H1 (cell line): ENCODE results near the gene SPINT2. TPM values are rescaled to one million over a fixed set of nuclear protein-coding genes. Genes with fewer than 3 reads are reported as not detected.

Source experiments
- BRCA1 ChIP-seq: IDR thresholded peaks from 2 replicates; pipeline ENCODE4 v1.6.1; 2012; ENCODE audit warnings: low read depth, low read length, improper control_type of control experiment
- CHD1 ChIP-seq: IDR thresholded peaks from 2 replicates; pipeline ENCODE4 v1.6.1; 2012; ENCODE audit warnings: low read depth, low read length, improper control_type of control experiment
- NRF1 ChIP-seq: IDR thresholded peaks from 2 replicates; pipeline ENCODE4 v1.6.1; 2011; ENCODE audit warnings: mild to moderate bottlenecking, low read depth, low read length, improper control_type of control experiment
- POLR2A ChIP-seq, 2 experiments: IDR thresholded peaks; 1 replicate in 1 of 2; 2 replicates in 1 of 2; pipeline ENCODE4 v1.6.1; 2011; ENCODE audit warnings: low read depth in 2 of 2, low read length in 2 of 2, mild to moderate bottlenecking in 2 of 2; ENCODE audit errors: control extremely low read depth in 1 of 2
- RNF2 ChIP-seq: fragments of 200-900, 300-1000 bp; sonication (generic); IDR thresholded peaks from 2 replicates; pipeline ENCODE4 v1.7.1; 2016; ENCODE audit warnings: borderline replicate concordance, low read depth, mild to moderate bottlenecking, antibody characterized with exemption, low read length; ENCODE audit not compliant: poor library complexity, severe bottlenecking; ENCODE audit errors: missing control alignments
- SIN3A ChIP-seq, 2 experiments: IDR thresholded peaks in 1 of 2; conservative IDR thresholded peaks in 1 of 2; 2 replicates each; pipeline ENCODE4 v1.6.1; 2011 to 2012; ENCODE audit warnings: low read length in 2 of 2, improper control_type of control experiment in 1 of 2, low read depth in 1 of 2, mild to moderate bottlenecking in 1 of 2
- SRF ChIP-seq: IDR thresholded peaks from 2 replicates; pipeline ENCODE4 v1.6.1; 2011; ENCODE audit warnings: mild to moderate bottlenecking, low read depth, low read length, moderate library complexity
- TAF7 ChIP-seq: optimal IDR thresholded peaks from 2 replicates; pipeline ENCODE3; 2011; ENCODE audit warnings: low read depth, mild to moderate bottlenecking, inconsistent platforms, low read length, moderate library complexity, borderline replicate concordance
- YY1 ChIP-seq: IDR thresholded peaks from 2 replicates; pipeline ENCODE4 v1.6.1; 2011; ENCODE audit warnings: low read depth, mild to moderate bottlenecking, low read length
- polyA plus RNA-seq, 7 experiments: library from polyadenylated mRNA; depleted of rRNA in 3 of 7; stranded (reverse) in 5 of 7; unstranded in 2 of 7; fragments of >200 nt in 5 of 7; fragments of 200-250 nt in 2 of 7; gene quantifications; 1 replicate in 5 of 7; 2 replicates in 1 of 7; 4 replicates in 1 of 7; pipeline versions ENCODE4 v1.2.1 to v1.2.3, GENCODE V29; 2011 to 2013; ENCODE audit warnings: missing spikeins in 2 of 7, mixed read lengths in 2 of 7
- total RNA-seq: library from RNA; stranded (reverse); fragmentation: NEBNext Ultra II Directional; extraction: Animal tissue kit (Norgen Biotek cat#: 25700); gene quantifications from 2 replicates; pipeline ENCODE4 v1.2.1, GENCODE V29; 2021
- TF ChIP-seq, protein P1 (sequence below): IDR thresholded peaks from 2 replicates; pipeline ENCODE4 v1.6.1; 2011; ENCODE audit warnings: low read depth, mild to moderate bottlenecking, low read length; ENCODE audit not compliant: insufficient read depth
- TF ChIP-seq, protein P2 (sequence below): IDR thresholded peaks from 2 replicates; pipeline ENCODE4 v1.6.1; 2012; ENCODE audit warnings: inconsistent platforms

SPINT2 gene
- total and polyA plus RNA-seq, 2 of the 8 experiments (the other 6 are each of a cell fraction or from before 2014, with no cell fraction given): 294 to 296 TPM

DNA sequence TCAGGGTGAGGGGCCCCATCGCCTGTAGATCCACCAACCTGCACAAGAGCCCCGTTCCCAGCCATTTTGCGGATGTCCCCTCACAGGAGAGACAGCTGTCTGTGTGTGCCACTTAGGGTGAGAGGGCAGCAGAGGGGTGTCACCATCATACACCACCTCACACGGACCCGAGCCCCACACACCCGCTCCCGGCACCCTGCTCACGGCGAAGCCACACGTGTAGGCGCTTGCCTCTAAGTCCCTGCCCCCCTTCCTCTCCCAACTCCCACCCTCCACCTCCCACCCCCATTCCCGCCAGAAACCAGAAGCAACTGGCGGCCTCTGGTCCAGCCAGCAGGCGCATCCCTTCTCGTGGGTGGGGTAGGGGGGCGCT is 36.4 kb upstream of the SPINT2 start (continued):
- TF ChIP-seq RNF2 (no peak), BRCA1 (no peak), SRF (no peak), NRF1 (no peak), YY1 (peak; percentile 47; the same call in 1 of the 2 replicates), SIN3A (conservative IDR thresholded peaks at IDR 0.05 in 1 of 2, IDR thresholded peaks at IDR 0.05 in 1 of 2; ENCODE audit: low read depth in 1 of 2, low read length in 2 of 2) (peak in 1 of 2 experiments; percentile 3; a peak in 1 of 4 replicates), POLR2A (IDR thresholded peaks at IDR 0.05; ENCODE audit: control extremely low read depth in 1 of 2, low read depth in 2 of 2, low read length in 2 of 2) (no peak), CHD1 (no peak), TAF7 (no peak)
- TF ChIP-seq, protein P1, sequence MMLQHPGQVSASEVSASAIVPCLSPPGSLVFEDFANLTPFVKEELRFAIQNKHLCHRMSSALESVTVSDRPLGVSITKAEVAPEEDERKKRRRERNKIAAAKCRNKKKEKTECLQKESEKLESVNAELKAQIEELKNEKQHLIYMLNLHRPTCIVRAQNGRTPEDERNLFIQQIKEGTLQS: no peak
- TF ChIP-seq, protein P2, sequence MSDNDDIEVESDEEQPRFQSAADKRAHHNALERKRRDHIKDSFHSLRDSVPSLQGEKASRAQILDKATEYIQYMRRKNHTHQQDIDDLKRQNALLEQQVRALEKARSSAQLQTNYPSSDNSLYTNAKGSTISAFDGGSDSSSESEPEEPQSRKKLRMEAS: peak; percentile 77
